Hepatocyte (in vitro differentiated cells): ENCODE data around the gene MICU1. TPM values are rescaled to one million over a fixed set of nuclear protein-coding genes. Genes with fewer than 3 reads are reported as not detected.

Experiments used
- DNase-seq: peaks from one replicate; pipeline ENCODE4 v3.0.0-alpha.2; 2016; ENCODE audit warnings: low spot score
- H2AFZ ChIP-seq: fragments of 200-600 bp; sonication (generic); 2 replicates; pipeline ENCODE4 v1.6.0; 2016; ENCODE audit warnings: antibody characterized with exemption, mild to moderate bottlenecking
- H3K27ac ChIP-seq: fragments of 200-600 bp; sonication (generic); 2 replicates; pipeline ENCODE4 v1.5.1; 2016; ENCODE audit warnings: mild to moderate bottlenecking
- H3K27me3 ChIP-seq: fragments of 200-600 bp; sonication (generic); 2 replicates; pipeline ENCODE4 v1.6.1; 2016
- H3K36me3 ChIP-seq: fragments of 200-600 bp; sonication (generic); replicated peaks from 2 replicates; pipeline ENCODE4 v1.5.1; 2016; ENCODE audit warnings: low read depth; ENCODE audit not compliant: insufficient read depth
- H3K4me1 ChIP-seq: fragments of 200-600 bp; sonication (generic); 2 replicates; pipeline ENCODE4 v1.5.1; 2016; ENCODE audit warnings: mild to moderate bottlenecking, moderate library complexity; ENCODE audit not compliant: insufficient read depth
- H3K4me2 ChIP-seq: fragments of 200-600 bp; sonication (generic); 2 replicates; pipeline ENCODE4 v1.6.0; 2016
- H3K4me3 ChIP-seq: fragments of 200-600 bp; sonication (generic); 2 replicates; pipeline ENCODE4 v1.5.1; 2016; ENCODE audit warnings: mild to moderate bottlenecking
- H3K79me2 ChIP-seq: fragments of 200-600 bp; sonication (generic); 2 replicates; pipeline ENCODE4 v1.6.0; 2017; ENCODE audit warnings: mild to moderate bottlenecking
- H3K9me2 ChIP-seq: fragments of 200-600 bp; sonication (generic); replicated peaks from 2 replicates; pipeline ENCODE4 v1.6.0; 2017; ENCODE audit warnings: mild to moderate bottlenecking; ENCODE audit not compliant: insufficient read depth
- H3K9me3 ChIP-seq: fragments of 200-600 bp; sonication (generic); 2 replicates; pipeline ENCODE4 v1.5.1; 2016; ENCODE audit warnings: low read depth, mild to moderate bottlenecking
- H4K20me1 ChIP-seq: fragments of 200-600 bp; sonication (generic); 2 replicates; pipeline ENCODE4 v1.6.0; 2016; ENCODE audit warnings: mild to moderate bottlenecking; ENCODE audit not compliant: insufficient read depth, poor library complexity, severe bottlenecking
- CTCF ChIP-seq: fragments of 200-600 bp; sonication (generic); IDR thresholded peaks from 2 replicates; pipeline ENCODE4 v1.5.1; 2016; ENCODE audit warnings: antibody characterized with exemption, mild to moderate bottlenecking; ENCODE audit not compliant: poor library complexity
- EZH2 ChIP-seq: fragments of 200-600 bp; sonication (generic); IDR thresholded peaks from 2 replicates; pipeline ENCODE4 v1.6.1; 2016; ENCODE audit warnings: antibody characterized with exemption, mild to moderate bottlenecking, borderline replicate concordance
- EZH2phosphoT487 ChIP-seq: fragments of 200-600 bp; sonication (generic); IDR thresholded peaks from one replicate; pipeline ENCODE4 v1.6.1; 2018; ENCODE audit warnings: antibody characterized with exemption, mild to moderate bottlenecking, low read depth, moderate library complexity; ENCODE audit not compliant: unreplicated experiment, severe bottlenecking
- WGBS: methylation state at CpG from one replicate; pipeline ENCODE4 v1.1.6; 2016; ENCODE audit warnings: low lambda C conversion rate; ENCODE audit errors: missing lambda C conversion rate; 5-methylcytosine and 5-hydroxymethylcytosine counted together
- polyA plus RNA-seq: library from polyadenylated mRNA; unstranded; fragments of >200 nt; fragmentation: Nextera tagmentation; extraction: Ambion mirVana; gene quantifications from 2 replicates; pipeline ENCODE4 v1.2.1, GENCODE V29; 2016
- total RNA-seq: library from RNA; depleted of rRNA; stranded (reverse); fragments of >200 nt; gene quantifications from 2 replicates; pipeline ENCODE4 v1.2.3, GENCODE V29; 2014

Gene MICU1
- total and polyA plus RNA-seq, 2 experiments from 2014 or later: 34.0 to 60.1 TPM

GRCh38 chr10:72654720-72655119, 28.8 kb upstream of the MICU1 start:
- H4K20me1 ChIP-seq: no peaks in the 10 kb centered on the region
- H3K4me3 ChIP-seq: no peak overlapping the region
- no peaks in the 10 kb centered on the region for H3K36me3 ChIP-seq
- H3K4me2 ChIP-seq: no peak overlapping the region
- H2AFZ ChIP-seq: no peak overlapping the region
- no peaks in the 10 kb centered on the region for H3K9me2 ChIP-seq
- H3K4me1 ChIP-seq: no peaks in the 10 kb centered on the region
- 57% methylated on average over 3 of the region's 3 CpGs for WGBS
- H3K79me2 ChIP-seq: no peaks in the 10 kb centered on the region
- TF ChIP-seq CTCF (no peak), EZH2phosphoT487 (no peak), EZH2 (no peak)
- no peaks in the 10 kb centered on the region for H3K27me3 ChIP-seq
- no peak for DNase-seq
- no peaks in the 10 kb centered on the region for H3K9me3 ChIP-seq
- H3K27ac ChIP-seq: no peak overlapping the region

GRCh38 chr10:72653383-72654096, 27.7 kb upstream of the MICU1 start:
- no peak for DNase-seq
- Histone ChIP-seq H3K4me1 (no peaks in the 10 kb centered on the region), H3K79me2 (no peaks in the 10 kb centered on the region), H3K4me3 (no peak overlapping the region), H3K27ac (no peak overlapping the region), H3K36me3 (no peaks in the 10 kb centered on the region), H2AFZ (no peak overlapping the region), H3K9me3 (no peaks in the 10 kb centered on the region), H3K27me3 (no peaks in the 10 kb centered on the region), H4K20me1 (no peaks in the 10 kb centered on the region), H3K4me2 (no peak overlapping the region), H3K9me2 (no peaks in the 10 kb centered on the region)
- 80% methylated on average over 6 of the region's 6 CpGs for WGBS
- TF ChIP-seq EZH2phosphoT487 (no peak), CTCF (no peak), EZH2 (no peak)

- Histone ChIP-seq H3K36me3 (no peaks in the 10 kb centered on the region), H3K27ac (no peak overlapping the region), H3K4me1 (no peaks in the 10 kb centered on the region), H3K79me2 (no peaks in the 10 kb centered on the region), H4K20me1 (no peaks in the 10 kb centered on the region), H3K9me2 (no peaks in the 10 kb centered on the region), H3K9me3 (no peaks in the 10 kb centered on the region), H3K27me3 (no peaks in the 10 kb centered on the region), H3K4me3 (no peak overlapping the region), H3K4me2 (no peak overlapping the region), H2AFZ (no peak overlapping the region)
- no peak for TF ChIP-seq EZH2
- no peak for TF ChIP-seq EZH2phosphoT487
- no peak for TF ChIP-seq CTCF
- no peak for DNase-seq
- 79% methylated on average over 5 of the region's 5 CpGs for WGBS
Observed at GRCh38 chr10:72649291-72649690, 23.4 kb upstream of the MICU1 start.
